HG03558 (cell line): ENCODE data around the gene PODNL1.

ENCODE experiments used
- ATAC-seq: cut with Tn5 transposase; IDR thresholded peaks from one replicate; pipeline ENCODE4 v1.9.1; 2021; ENCODE audit warnings: moderate number of reproducible peaks; ENCODE audit not compliant: unreplicated experiment; ENCODE audit errors: extremely low read depth

Gene PODNL1

GRCh38 chr19:13902993-13903555, 35.1 kb downstream of the PODNL1 start:
- ATAC-seq: no peak

GRCh38 chr19:13899912-13900584, 38.2 kb downstream of the PODNL1 start:
- ATAC-seq: no peak

GRCh38 chr19:13899393-13899792, 38.8 kb downstream of the PODNL1 start:
- no peak for ATAC-seq

- ATAC-seq: no peak
These were observed 42.0 kb downstream of the PODNL1 start for GRCh38 chr19:13896227-13896626.

- ATAC-seq: no peak
These were observed 43.7 kb downstream of the PODNL1 start for GRCh38 chr19:13894552-13894951.

DNA sequence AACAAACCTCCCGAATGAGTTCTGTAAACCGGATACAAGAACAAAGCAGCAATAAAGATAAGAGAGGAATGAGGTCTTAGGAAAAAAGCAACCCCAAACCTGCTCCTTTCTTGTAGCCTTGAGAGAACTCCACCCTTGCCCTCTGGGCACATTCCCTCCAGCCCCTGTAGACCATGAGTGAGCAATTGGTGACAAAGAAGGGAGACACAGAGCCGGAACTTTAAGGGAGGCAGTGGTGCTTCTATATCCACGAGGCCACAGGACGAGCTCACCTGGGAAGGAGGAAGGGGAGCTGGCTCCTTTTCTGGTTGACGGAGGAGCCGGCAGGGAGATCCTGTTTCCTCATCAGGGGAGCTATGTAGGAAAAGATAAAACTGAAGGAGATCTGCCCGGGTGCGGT, 45.3 kb downstream of the PODNL1 start:
- ATAC-seq: no peak

- no peak for ATAC-seq
These were observed 48.1 kb downstream of the PODNL1 start for GRCh38 chr19:13890136-13890535.

GRCh38 chr19:13888281-13888680, 49.9 kb downstream of the PODNL1 start:
- no peak for ATAC-seq

- ATAC-seq: no peak
These were observed 50.7 kb downstream of the PODNL1 start for GRCh38 chr19:13887517-13887916.

DNA sequence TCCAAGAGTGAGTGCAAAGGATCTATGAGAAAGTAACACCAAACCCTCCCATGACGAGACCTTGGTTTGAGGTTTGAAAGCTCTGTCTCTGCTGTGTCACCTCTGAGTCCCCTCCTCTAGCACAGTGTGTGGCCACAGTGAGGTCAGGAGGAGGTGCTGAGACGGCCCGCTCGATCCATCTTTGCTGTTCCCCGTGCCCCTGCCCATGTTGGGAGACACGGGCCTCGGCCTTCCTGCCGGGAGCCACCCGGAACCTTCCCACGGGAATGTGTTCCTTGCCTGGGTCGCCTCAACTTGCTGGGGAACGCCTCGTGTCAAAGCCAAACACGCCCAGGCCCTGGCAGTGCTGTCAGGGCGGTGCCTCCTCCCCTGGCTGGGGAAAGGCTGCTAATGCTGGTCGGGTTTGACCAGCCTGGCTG, 51.2 kb downstream of the PODNL1 start:
- no peak for ATAC-seq

DNA sequence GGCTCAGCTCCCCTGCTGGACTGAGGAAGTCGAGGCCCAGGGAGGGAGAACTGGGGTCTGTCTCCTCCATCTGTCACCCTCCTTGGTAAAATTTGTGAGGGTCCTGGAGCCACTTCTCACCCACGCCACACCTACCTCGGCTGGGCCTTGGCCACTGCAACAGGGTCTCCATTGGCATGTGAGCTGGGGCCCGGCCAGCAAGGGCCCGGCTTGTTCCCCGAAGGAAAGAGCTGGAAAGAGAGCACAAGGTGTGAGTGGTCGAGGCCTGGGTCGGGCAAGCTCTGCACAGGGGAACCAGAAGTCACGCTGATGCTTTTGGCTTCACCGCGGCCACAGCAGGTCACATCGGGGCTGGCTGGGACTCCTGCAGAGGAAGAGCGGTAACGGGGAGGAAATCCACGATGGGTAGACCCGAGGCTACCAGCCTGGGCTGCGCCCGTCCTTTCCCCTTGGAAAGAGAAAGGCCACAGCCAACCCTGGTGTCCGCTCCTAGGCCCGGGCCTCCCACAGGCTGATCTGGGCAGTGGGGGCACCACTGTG, 52.3 kb downstream of the PODNL1 start:
- no peak for ATAC-seq

GRCh38 chr19:13884726-13885591, 53.3 kb downstream of the PODNL1 start:
- ATAC-seq: no peak

GRCh38 chr19:13883516-13884064, 54.6 kb downstream of the PODNL1 start:
- no peak for ATAC-seq

GRCh38 chr19:13882836-13883235, 55.4 kb downstream of the PODNL1 start:
- ATAC-seq: no peak

DNA sequence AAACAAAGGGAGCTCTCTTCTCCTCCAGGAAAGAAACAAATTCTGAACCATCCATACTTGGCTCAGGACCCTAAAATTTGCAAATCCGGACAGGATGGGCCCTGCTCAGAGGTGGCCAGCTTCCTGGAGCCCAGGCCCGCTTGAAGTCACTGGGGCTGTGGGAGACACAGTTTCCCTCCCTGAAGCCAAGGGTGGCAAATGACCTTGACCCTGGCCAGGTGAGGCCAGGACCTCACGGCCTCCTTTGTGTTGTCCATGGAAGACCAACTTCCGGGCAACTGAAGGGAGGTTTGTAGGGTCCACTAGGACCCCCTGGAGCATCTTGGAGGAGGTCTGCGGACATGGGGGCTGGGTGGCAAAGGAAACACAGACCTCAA, 55.8 kb downstream of the PODNL1 start:
- ATAC-seq: no peak

DNA sequence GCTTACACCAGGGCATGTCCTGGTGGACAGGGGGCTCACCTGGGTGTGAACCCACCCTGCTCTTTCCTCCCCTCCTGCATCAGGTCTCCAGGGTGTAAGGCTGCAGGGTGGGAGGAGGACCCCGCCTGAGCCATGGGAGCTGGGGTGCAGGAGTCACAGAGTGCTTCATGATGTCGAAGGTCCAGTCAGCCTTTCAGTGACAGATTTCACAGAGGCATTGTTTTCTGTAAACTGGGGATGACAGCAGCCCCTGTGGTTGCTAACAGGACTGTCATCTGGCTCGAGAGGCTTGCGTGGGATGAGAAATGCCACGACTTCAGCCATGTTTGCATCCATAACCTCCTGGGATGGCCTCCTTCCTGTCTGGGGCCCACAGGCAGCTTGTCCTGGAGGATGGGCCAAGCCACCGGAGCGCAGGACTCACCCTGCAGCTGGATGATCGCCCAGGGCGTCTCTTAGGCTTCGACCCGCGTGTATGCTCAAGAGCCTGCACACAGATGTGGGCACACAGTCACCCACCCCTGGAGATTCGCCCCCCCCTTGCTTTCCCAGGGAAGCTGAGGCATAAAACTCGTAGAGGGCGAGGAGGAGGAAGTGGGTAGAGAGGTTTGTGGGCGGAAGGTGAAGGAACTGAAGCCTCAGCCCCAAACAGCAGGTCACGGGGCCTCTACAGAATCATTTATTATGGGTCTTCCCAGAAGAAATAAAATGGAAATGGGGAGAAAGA, 56.4 kb downstream of the PODNL1 start:
- ATAC-seq: no peak

DNA sequence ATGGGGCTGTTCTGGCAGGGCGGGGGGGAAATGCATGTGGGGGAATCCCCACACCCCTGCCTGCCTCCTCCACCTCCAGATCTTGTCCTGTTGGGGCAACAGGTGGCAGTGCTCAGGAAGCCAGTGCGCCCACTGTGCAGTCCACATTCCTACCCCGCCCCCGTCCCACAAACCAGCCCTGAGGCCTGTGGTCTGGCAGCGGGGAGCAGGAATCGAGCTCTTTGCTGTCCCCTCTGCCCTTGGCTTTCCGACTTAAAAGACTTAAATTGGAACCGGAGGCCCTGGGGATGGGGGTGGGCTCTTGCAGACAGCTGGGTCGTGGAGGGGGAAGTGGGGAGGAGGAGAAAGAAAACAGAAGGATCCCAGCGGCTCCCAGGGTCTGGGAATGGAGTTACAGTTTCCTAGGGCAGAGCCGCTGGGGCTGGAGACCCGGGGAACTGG, 56.9 kb downstream of the PODNL1 start:
- no peak for ATAC-seq
